ENCODE measurements around the gene IQCH.

Gene IQCH

DNA sequence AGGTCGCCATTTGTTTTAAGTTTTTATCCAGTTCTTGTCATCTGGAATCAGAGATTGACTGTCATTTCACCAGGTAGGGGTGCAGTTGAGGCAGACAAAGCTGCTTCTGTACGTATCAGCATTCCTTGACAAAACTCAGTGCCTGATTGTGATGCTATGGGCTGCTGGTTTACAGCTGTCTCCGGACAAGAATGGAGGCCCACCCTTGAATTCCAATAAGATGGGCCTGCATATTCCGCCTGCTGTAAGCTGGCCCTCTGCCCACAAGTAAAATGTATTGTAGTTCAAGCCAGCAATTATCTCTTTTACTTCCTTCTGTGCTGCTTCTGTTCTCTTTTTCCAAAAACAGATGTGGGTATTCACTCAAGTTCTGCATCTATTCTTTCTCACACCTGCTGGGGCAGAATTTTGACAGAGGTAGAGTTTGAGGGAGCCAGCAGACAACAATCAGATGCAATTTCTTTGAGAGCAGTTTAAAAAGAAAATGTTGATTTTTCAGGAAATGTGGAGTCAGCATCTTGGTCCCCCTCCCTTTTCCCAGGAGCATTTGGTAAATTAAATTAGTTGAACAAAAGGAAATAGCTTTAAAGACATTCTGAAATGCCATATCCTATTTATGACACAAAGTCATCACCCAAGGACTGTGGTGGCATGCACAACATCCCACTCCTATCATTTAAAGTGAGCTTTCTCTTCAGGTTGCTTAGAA, 53.5 kb downstream of the IQCH start:
- no peak for DNase-seq (ENCODE audit: low spot score)
- in situ Hi-C loops (cut with MboI; ENCODE audit: low sequenced_read_pairs, unreplicated experiment), result no loop called here

DNA sequence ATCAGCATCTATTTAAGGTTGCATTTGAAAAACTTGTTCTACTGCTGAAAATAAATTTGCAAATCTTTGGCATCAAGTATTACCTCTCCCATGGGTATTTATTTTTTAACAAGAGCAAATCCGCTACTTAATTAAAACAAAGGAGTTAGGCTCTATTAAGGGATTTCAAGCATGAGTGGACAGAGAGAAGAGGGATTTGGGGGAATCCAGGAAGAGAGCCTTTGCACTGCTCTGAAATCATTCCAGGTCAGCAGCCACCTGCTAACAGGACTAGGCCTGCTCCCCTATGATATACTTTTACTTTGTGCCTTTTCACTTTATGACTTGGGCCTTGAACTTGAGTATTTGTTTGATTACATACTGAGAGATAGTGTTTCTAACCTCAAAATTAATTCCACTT, 57.1 kb downstream of the IQCH start:
- in situ Hi-C loops (cut with MboI; ENCODE audit: low sequenced_read_pairs, unreplicated experiment), result no loop called here
- no peak for DNase-seq (ENCODE audit: low spot score)
- TF ChIP-seq, protein P1, sequence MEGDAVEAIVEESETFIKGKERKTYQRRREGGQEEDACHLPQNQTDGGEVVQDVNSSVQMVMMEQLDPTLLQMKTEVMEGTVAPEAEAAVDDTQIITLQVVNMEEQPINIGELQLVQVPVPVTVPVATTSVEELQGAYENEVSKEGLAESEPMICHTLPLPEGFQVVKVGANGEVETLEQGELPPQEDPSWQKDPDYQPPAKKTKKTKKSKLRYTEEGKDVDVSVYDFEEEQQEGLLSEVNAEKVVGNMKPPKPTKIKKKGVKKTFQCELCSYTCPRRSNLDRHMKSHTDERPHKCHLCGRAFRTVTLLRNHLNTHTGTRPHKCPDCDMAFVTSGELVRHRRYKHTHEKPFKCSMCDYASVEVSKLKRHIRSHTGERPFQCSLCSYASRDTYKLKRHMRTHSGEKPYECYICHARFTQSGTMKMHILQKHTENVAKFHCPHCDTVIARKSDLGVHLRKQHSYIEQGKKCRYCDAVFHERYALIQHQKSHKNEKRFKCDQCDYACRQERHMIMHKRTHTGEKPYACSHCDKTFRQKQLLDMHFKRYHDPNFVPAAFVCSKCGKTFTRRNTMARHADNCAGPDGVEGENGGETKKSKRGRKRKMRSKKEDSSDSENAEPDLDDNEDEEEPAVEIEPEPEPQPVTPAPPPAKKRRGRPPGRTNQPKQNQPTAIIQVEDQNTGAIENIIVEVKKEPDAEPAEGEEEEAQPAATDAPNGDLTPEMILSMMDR (IDR thresholded peaks at IDR 0.05; ENCODE audit: borderline replicate concordance, control extremely low read depth, extremely low read depth, insufficient read depth, missing control alignments), result no peak

More for the DNA sequence above, 53.5 kb downstream of the IQCH start:
- TF ChIP-seq, protein P1 (IDR thresholded peaks at IDR 0.05; ENCODE audit: borderline replicate concordance, control extremely low read depth, extremely low read depth, insufficient read depth, missing control alignments), result no peak

DNA sequence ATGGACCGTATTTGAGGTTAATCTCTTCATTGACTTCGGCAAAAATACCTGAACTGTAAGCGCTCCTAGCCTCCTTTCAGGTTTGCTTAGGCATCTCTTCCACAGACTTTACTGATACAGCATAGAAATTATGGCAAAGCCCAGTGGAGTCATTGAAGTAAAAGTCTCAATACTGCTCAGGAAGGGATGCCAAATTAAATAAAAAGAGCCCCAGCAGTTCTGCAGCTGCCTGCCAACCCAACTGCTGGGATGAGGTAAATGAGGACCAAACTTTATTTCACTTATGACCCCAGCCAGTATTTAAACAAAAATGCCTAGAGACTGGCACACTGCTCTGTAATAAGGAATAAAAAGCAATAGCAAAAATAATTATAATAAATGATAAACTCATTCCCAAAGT, 65.4 kb downstream of the IQCH start:
- in situ Hi-C loops (cut with MboI; ENCODE audit: low sequenced_read_pairs, unreplicated experiment), result no loop called here
- TF ChIP-seq, protein P1 (IDR thresholded peaks at IDR 0.05; ENCODE audit: borderline replicate concordance, control extremely low read depth, extremely low read depth, insufficient read depth, missing control alignments), result no peak
- no peak for DNase-seq (ENCODE audit: low spot score)

DNA sequence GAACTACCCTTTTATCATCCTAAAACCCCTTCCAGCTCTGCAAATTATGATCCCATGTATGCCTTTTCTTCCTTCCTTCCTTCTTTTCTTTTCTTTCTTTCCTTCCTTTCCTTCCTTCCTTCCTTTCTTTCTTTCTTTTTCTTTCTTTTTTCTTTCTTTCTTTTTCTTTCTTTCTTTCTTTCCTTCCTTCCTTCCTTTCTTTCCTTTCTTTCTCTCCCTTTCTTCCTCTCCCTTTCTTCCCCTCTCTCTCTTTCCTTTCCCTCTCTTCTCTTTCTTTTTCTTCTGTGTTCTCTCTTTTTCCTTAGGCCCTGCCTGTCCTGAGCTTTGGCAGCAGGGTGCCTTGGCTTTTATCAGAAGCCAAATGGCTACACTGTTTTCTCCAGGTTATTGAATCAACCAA, 66.8 kb downstream of the IQCH start:
- TF ChIP-seq, protein P1 (IDR thresholded peaks at IDR 0.05; ENCODE audit: borderline replicate concordance, control extremely low read depth, extremely low read depth, insufficient read depth, missing control alignments), result no peak
- in situ Hi-C loops (cut with MboI; ENCODE audit: low sequenced_read_pairs, unreplicated experiment), result no loop called here
- no peak for DNase-seq (ENCODE audit: low spot score)

DNA sequence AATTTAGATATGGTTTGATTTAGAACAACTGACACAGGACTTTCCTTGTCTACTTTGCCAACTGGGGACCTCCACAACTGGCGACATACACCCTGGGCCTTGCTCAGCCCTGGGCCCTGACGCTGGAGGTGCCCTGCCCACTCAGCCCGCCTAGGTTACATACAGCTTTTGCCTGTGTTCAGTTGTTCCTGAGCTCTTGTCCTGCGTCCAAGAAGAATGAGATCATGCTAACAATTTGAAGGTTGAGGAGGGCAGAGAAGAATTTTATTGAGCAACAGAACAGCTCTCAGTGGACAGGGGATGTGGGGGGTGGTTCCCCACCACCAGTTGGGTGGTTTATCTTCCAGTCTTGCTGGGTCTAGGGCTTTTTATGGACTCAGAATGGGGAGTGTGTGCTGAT, 67.9 kb downstream of the IQCH start:
- in situ Hi-C loops (cut with MboI; ENCODE audit: low sequenced_read_pairs, unreplicated experiment), result no loop called here
- no peak for DNase-seq (ENCODE audit: low spot score)
- TF ChIP-seq, protein P1 (IDR thresholded peaks at IDR 0.05; ENCODE audit: borderline replicate concordance, control extremely low read depth, extremely low read depth, insufficient read depth, missing control alignments), result no peak

DNA sequence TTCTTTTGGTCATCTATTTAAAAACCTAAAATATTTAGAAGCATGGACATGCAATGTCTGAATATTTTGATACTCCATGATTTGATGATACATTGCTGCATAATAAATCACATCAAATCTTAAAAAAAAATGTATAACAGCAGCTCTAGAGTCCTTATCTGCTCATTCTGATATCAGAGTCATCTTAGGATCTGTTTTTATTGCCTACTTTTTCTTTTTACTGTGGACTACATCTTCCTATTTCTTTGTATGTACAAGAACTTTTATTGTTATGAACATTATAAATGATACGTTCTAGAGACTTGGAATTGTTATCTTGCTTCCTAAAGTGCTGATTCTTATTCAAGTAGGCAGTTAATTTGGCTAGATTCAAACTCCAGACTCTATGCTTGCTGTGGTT, 72.7 kb downstream of the IQCH start:
- TF ChIP-seq, protein P1 (IDR thresholded peaks at IDR 0.05; ENCODE audit: borderline replicate concordance, control extremely low read depth, extremely low read depth, insufficient read depth, missing control alignments), result no peak
- no peak for DNase-seq (ENCODE audit: low spot score)
- in situ Hi-C loops (cut with MboI; ENCODE audit: low sequenced_read_pairs, unreplicated experiment), result no loop called here

All from GM13976 (cell line).